ENCODE data around the gene NHS. TPM values are rescaled to one million over a fixed set of nuclear protein-coding genes. Genes with fewer than 3 reads are reported as not detected.

NHS gene
- total RNA-seq, 1 donor from 2014 or later = 117 TPM

- DNase-seq (ENCODE audit: low spot score, unreplicated experiment) = no peak
- Mint-ChIP-seq H3K4me3 (ENCODE audit: low read depth) (no peak overlapping the region), H3K9me3 (ENCODE audit: low read depth) (no peaks in the 10 kb centered on the region), H3K4me1 (ENCODE audit: low read depth) (peaks cover 5% of the 10 kb centered on the region), H3K27me3 (no peaks in the 10 kb centered on the region), H3K27ac (no peak overlapping the region), H3K36me3 (ENCODE audit: insufficient read depth) (peaks cover 20% of the 10 kb centered on the region)
- TF ChIP-seq, protein P1, sequence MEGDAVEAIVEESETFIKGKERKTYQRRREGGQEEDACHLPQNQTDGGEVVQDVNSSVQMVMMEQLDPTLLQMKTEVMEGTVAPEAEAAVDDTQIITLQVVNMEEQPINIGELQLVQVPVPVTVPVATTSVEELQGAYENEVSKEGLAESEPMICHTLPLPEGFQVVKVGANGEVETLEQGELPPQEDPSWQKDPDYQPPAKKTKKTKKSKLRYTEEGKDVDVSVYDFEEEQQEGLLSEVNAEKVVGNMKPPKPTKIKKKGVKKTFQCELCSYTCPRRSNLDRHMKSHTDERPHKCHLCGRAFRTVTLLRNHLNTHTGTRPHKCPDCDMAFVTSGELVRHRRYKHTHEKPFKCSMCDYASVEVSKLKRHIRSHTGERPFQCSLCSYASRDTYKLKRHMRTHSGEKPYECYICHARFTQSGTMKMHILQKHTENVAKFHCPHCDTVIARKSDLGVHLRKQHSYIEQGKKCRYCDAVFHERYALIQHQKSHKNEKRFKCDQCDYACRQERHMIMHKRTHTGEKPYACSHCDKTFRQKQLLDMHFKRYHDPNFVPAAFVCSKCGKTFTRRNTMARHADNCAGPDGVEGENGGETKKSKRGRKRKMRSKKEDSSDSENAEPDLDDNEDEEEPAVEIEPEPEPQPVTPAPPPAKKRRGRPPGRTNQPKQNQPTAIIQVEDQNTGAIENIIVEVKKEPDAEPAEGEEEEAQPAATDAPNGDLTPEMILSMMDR (IDR thresholded peaks at IDR 0.05; ENCODE audit: unreplicated experiment) = no peak
These were observed 287.4 kb downstream of the NHS start for GRCh38 chrX:17662391-17662790.

GRCh38 chrX:17668929-17669328 is 293.9 kb downstream of the NHS start:
- TF ChIP-seq, protein P1 (IDR thresholded peaks at IDR 0.05; ENCODE audit: unreplicated experiment) = no peak
- no peak overlapping the region for H3K4me3 Mint-ChIP-seq (ENCODE audit: low read depth)
- no peak for DNase-seq (ENCODE audit: low spot score, unreplicated experiment)
- peaks cover 8% of the 10 kb centered on the region for H3K4me1 Mint-ChIP-seq (ENCODE audit: low read depth)
- no peak overlapping the region for H3K27ac Mint-ChIP-seq
- no peaks in the 10 kb centered on the region for H3K9me3 Mint-ChIP-seq (ENCODE audit: low read depth)
- peaks cover 19% of the 10 kb centered on the region for H3K36me3 Mint-ChIP-seq (ENCODE audit: insufficient read depth)
- no peaks in the 10 kb centered on the region for H3K27me3 Mint-ChIP-seq

DNA sequence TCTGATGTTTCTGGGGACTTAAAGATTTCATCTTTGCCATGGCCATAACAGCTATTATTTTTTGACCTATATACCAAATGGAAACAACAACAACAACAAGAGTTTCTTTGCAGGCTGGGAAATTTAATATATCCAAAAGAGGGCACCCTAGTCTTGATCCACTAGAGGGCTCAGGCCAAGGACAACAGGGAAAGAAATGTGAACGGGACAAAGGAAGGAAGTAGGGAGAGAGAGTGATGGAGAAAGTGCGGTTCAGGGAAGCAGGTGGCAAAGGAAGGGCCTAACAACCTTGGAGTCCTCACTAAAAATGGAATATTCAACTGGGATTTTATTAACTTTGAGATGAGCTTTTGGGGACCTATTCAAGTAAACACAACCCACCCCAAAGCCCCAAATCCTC is 294.5 kb downstream of the NHS start:
- DNase-seq (ENCODE audit: low spot score, unreplicated experiment) = no peak
- Mint-ChIP-seq H3K4me3 (ENCODE audit: low read depth) (no peak overlapping the region), H3K4me1 (ENCODE audit: low read depth) (peaks cover 6% of the 10 kb centered on the region), H3K27ac (no peak overlapping the region), H3K9me3 (ENCODE audit: low read depth) (no peaks in the 10 kb centered on the region), H3K36me3 (ENCODE audit: insufficient read depth) (peaks cover 24% of the 10 kb centered on the region), H3K27me3 (no peaks in the 10 kb centered on the region)
- TF ChIP-seq, protein P1 (IDR thresholded peaks at IDR 0.05; ENCODE audit: unreplicated experiment) = peak; percentile 21

DNA sequence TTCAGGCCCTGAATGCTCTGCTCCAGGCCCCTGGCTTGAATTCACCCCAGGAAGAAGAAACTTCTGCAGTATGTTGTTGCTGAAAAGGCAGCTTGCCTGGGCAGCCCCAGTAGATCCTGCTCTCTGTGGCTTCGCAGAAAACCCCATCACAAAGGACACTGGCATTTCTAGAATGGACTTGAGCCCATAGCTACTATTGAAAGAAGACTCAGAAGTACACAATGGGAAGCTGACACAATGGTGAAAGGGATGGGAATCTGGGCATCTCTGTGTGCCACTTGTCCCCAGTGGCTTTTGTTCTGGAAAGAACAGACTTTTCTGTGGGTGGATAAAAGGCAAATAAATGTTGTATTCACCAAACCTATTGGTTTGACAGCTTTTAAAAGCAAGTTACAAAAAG is 294.9 kb downstream of the NHS start:
- DNase-seq (ENCODE audit: low spot score, unreplicated experiment) = no peak

GRCh38 chrX:17670874-17671273 is 295.9 kb downstream of the NHS start:
- H3K9me3 Mint-ChIP-seq (ENCODE audit: low read depth) = no peaks in the 10 kb centered on the region
- peaks cover 23% of the 10 kb centered on the region for H3K36me3 Mint-ChIP-seq (ENCODE audit: insufficient read depth)
- peaks cover 8% of the 10 kb centered on the region for H3K4me1 Mint-ChIP-seq (ENCODE audit: low read depth)
- DNase-seq (ENCODE audit: low spot score, unreplicated experiment) = no peak
- H3K4me3 Mint-ChIP-seq (ENCODE audit: low read depth) = no peak overlapping the region
- no peaks in the 10 kb centered on the region for H3K27me3 Mint-ChIP-seq
- H3K27ac Mint-ChIP-seq = peak overlapping the region; percentile 63
- TF ChIP-seq, protein P1 (IDR thresholded peaks at IDR 0.05; ENCODE audit: unreplicated experiment) = no peak

More for the DNA sequence above, 294.9 kb downstream of the NHS start:
- Mint-ChIP-seq H3K4me1 (ENCODE audit: low read depth) (peaks cover 8% of the 10 kb centered on the region), H3K27ac (peak overlapping the region; percentile 5), H3K9me3 (ENCODE audit: low read depth) (no peaks in the 10 kb centered on the region), H3K27me3 (no peaks in the 10 kb centered on the region), H3K4me3 (ENCODE audit: low read depth) (no peak overlapping the region), H3K36me3 (ENCODE audit: insufficient read depth) (peaks cover 26% of the 10 kb centered on the region)
- TF ChIP-seq, protein P1 (IDR thresholded peaks at IDR 0.05; ENCODE audit: unreplicated experiment) = no peak
